GM21367 (cell line): ENCODE results near the gene TPRA1.

Experiments used
- ATAC-seq: cut with Tn5 transposase; IDR thresholded peaks from one replicate; pipeline ENCODE4 v1.9.1; 2021; ENCODE audit not compliant: unreplicated experiment

TPRA1 gene

DNA sequence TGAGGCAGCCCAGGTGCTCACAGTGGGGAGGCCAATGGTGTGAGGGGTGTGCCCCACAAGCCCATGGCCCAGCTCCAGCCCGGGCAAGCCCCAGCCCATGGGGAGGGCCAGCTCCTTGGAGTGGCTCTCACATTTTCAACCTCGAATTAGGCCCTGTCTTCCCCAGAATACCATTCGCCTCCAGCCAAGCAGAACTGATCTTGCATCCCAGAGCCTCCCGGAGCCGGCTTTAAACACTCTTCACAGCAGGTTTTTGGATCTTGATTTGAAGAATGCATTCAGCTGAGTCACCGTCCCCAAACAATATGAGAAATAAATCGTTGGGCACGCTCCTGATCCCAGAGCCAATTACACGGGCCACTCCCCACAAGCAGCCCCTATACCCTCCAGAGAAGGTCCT, 23.7 kb downstream of the TPRA1 start:
- no peak for ATAC-seq

DNA sequence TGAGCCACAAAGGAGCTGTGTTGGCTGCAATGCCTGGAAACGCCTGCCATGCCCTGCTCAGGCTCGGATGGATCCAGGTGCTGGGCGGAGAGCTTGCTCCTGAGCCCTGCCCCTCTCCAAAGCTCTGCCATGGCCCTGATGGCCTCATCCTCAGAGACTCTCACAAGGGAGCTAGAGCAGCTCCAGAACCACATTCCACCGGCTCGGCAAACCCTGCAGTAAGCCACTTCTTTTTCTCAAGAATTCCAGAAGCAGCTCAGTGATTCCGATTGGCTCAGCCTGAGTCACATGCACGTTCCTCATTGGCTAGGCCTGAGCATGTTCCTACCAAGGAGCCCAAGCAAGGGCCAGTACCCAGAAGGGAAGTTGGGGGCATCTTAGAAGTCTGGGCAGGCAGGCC, 24.8 kb downstream of the TPRA1 start:
- no peak for ATAC-seq

- no peak for ATAC-seq
These were observed 30.3 kb downstream of the TPRA1 start for GRCh38 chr3:127560051-127560787.

GRCh38 chr3:127556565-127556964, 34.0 kb downstream of the TPRA1 start:
- no peak for ATAC-seq

DNA sequence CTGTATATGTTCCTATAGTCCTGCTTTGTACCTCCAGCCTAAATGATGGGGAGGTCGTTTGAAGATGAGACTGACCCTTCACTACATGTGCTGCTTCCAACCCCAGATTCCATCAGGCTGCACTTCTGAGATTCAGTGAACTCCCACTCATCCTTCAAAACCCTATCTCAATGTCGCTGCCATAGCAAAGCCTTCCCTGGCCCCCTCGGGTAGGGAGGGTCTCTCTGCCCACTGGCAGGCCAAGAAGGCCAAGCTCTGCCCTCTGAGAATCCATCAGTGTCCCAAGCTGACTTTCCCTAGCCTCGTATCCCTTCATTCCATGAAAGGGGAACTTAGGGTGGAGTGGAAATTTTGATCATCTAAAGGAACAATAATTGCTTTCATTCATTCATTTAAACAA, 35.4 kb downstream of the TPRA1 start:
- ATAC-seq: no peak

DNA sequence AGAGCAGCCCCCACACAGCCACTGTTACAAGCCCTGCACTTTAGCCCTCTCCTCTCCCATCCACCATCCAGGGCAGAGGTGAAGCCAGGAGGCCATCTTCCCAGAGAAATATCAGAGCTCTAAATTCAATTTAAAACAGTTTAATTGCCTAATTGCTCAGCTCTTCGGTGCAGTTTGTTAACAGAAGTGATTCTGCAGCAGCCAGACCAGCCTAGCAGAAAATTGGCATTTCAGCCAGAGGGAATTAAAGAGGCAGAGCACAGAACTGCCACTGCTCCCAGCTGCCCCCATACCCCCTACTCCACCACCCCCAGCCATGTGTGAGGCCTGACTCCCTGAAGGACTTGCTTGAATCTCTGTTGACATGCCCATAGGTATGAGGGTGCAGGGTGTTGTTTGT, 38.5 kb downstream of the TPRA1 start:
- ATAC-seq: no peak

GRCh38 chr3:127551178-127551577, 39.4 kb downstream of the TPRA1 start:
- no peak for ATAC-seq

DNA sequence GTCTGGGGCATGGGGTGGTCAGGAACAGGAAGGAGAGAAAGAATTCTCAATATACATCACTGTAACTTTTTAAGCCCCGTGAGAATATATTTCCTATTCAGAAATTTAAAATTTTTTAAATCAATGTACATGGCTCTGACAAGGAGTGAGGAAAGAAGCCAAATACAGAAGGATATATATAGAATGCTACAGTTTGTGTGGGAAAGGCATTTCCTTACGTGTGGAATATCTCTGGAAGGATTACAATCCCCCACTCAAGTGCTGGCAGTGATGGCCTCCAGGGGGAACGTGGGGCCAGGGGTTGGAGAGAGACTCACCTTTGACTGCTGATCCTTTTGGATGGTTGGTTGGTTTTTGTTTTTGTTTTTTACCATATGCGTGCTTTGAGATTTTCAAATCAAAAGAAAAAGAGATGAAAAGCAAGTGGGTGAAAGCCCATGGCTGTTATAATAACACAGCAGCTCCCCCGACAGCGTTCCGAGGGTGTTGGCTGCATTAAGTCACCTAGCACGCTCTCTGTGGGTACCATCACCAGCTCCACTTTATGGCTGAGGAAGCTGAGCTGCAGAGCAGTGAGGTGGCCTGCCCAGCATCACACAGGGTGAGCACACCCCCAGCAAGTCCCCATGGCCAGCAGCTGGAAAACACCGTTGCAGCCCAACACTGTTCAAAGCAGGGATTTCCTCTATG, 39.9 kb downstream of the TPRA1 start:
- no peak for ATAC-seq

- ATAC-seq: no peak
These were observed 40.6 kb downstream of the TPRA1 start for GRCh38 chr3:127549826-127550467.

DNA sequence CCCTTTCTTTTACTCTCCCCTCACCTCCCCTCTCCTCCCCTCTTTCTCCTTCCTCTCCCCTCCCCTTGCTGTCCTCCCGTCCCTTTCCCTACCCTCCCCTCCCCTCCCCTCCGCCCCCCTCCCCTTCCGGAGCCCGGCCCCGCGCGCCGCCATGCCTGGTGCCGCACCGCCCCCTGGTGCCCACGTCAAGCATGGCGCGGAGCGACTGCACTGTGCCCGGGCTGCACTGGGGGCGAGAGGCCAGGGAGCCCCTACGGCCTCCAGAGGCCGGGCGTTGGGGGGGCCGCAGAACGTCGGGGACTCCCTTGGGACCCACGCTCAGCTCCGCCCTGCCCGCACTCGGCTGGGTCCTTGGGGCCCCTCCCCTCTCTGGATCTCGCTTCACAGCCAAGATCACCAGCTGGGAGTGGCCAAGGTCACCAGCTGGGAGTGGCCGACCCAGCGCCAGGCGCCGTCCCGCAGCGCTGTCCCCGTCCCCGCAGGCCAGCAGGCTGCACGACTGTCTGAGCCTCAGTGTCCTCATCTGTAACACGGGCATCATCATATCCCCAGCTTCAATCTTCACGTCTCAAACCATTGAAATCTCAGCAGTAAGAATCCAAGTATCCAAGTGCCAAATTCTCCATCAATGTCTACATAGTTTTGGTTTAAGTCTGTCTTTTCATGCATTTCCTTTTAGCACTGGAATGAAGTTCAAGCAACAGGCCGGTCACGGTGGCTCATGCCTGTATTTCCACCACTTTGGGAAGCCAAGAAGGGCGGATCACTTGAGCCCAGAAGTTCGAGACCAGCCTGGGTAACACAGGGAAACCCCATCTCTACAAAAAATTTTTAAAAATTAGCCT, 42.5 kb downstream of the TPRA1 start:
- ATAC-seq: no peak

- ATAC-seq: no peak
These were observed 43.4 kb downstream of the TPRA1 start for GRCh38 chr3:127546970-127547733.

GRCh38 chr3:127546554-127546953, 44.0 kb downstream of the TPRA1 start:
- no peak for ATAC-seq

GRCh38 chr3:127545711-127546457, 44.6 kb downstream of the TPRA1 start:
- no peak for ATAC-seq

DNA sequence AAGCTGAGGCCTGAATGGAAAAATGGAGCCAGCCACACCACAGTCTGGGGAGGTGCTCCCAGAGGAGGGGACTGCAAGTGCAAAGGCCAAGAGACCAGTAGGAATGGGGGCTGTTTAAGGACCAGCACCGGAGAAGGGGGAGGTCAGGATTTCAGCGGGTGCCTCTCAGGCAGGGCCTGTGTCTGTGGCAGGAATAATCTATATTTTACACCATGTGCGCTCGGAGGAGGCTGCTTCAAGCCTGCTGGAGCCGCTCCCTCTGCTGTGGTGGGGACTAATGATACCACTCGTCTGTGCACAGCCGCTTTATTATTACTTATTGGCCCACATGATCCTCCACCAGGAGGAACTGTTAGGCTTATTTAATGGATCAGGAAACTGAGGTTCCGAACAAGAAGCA, 45.3 kb downstream of the TPRA1 start:
- no peak for ATAC-seq

DNA sequence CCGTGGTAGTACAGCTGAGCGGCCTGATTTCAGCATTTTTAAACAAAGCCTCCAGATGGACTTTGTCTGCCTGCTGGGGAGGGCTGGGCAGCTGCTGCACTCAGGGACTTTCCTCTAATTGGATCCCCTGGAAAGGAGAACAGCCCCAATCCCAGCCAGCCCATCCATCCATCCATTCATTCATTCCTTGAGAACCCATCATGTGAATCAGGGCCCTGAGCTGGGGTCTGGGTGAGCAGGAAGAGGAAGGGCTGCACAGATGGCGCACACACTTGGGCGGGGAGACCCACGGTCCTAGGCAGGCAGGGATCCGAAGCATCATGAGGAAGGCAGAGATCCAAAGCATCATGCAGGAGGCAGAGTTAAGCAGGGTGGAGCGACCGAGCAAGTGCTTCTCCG, 45.7 kb downstream of the TPRA1 start:
- ATAC-seq: no peak

GRCh38 chr3:127544192-127544802, 46.2 kb downstream of the TPRA1 start:
- ATAC-seq: no peak

GRCh38 chr3:127543441-127543840, 47.1 kb downstream of the TPRA1 start:
- no peak for ATAC-seq

DNA sequence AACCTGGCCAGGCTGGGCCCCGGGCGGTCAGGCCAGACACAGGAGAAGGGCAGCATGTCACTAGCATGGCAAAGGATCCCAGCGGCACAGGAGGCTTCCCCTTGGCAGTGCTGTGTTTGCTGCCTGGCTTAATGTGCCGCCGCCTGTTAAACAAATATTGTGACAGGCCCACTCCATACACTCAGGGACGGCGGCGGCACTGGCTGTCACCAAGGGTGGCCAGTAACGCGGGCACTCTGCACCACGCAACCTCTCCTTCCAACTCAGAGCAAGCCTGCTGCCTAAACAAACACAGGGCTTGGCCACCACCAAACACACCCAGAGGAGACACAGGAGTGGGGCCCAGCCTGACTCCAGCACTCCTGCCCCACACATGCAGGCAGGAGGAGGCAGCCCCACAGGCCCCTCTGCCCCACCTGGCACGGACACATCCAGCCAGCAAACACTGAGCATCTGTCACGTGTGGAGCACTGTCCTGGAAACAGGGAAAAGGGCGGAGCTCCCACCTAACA, 48.0 kb downstream of the TPRA1 start:
- ATAC-seq: no peak

GRCh38 chr3:127541320-127541719, 49.2 kb downstream of the TPRA1 start:
- ATAC-seq: no peak
